Inflammatory macrophage (primary cell): ENCODE measurements around the gene PSMC2.
"Not testable (repeated sequence)": the region's sequence is repeated elsewhere in the genome, so short reads cannot be mapped to it uniquely, and the experiment has no call there.

Source experiments
- DNase-seq, 2 donors: peaks; one replicate each; pipeline ENCODE4 v3.0.0-alpha.2; 2020 to 2022

The PSMC2 gene

GRCh38 chr7:103379270-103379975 is 32.0 kb downstream of the PSMC2 start:
- DNase-seq = peak; percentile 21 to 45

GRCh38 chr7:103380395-103381191 is 33.1 kb downstream of the PSMC2 start:
- no peak for DNase-seq

GRCh38 chr7:103381280-103382031 is 34.0 kb downstream of the PSMC2 start:
- DNase-seq = no peak

- DNase-seq = peak in 1 of 2 donors; percentile 4
Observed at GRCh38 chr7:103382032-103382402, 34.6 kb downstream of the PSMC2 start.

GRCh38 chr7:103387242-103387641 is 39.8 kb downstream of the PSMC2 start:
- DNase-seq = peak; percentile 68 to 69

GRCh38 chr7:103388469-103389140 is 41.2 kb downstream of the PSMC2 start:
- DNase-seq = no peak

- no peak for DNase-seq
Observed at GRCh38 chr7:103389263-103389662, 41.8 kb downstream of the PSMC2 start.

GRCh38 chr7:103391150-103391549 is 43.7 kb downstream of the PSMC2 start:
- DNase-seq = no peak

- DNase-seq = no peak
Observed at GRCh38 chr7:103391976-103392375, 44.5 kb downstream of the PSMC2 start.

- DNase-seq = no peak
Observed at GRCh38 chr7:103394566-103394965, 47.1 kb downstream of the PSMC2 start.

- DNase-seq = no peak
Observed at GRCh38 chr7:103395071-103395470, 47.6 kb downstream of the PSMC2 start.

GRCh38 chr7:103396471-103396870 is 49.0 kb downstream of the PSMC2 start:
- no peak for DNase-seq

- no peak for DNase-seq
Observed at GRCh38 chr7:103398483-103399127, 51.2 kb downstream of the PSMC2 start.

- DNase-seq = not testable (repeated sequence)
Observed at GRCh38 chr7:103399687-103400086, 52.2 kb downstream of the PSMC2 start.

- DNase-seq = not testable (repeated sequence)
Observed at GRCh38 chr7:103405789-103406613, 58.6 kb downstream of the PSMC2 start.

GRCh38 chr7:103412151-103412550 is 64.7 kb downstream of the PSMC2 start:
- DNase-seq = no peak

GRCh38 chr7:103413407-103413806 is 66.0 kb downstream of the PSMC2 start:
- DNase-seq = no peak

- peak; percentile 21 to 48 for DNase-seq
Observed at GRCh38 chr7:103418241-103418640, 70.8 kb downstream of the PSMC2 start.
